ENCODE measurements around the gene C16orf78. TPM values are rescaled to one million over a fixed set of nuclear protein-coding genes. Genes with fewer than 3 reads are reported as not detected.

Gene C16orf78
- total RNA-seq, 1 experiment from 2014 or later, result not detected

DNA sequence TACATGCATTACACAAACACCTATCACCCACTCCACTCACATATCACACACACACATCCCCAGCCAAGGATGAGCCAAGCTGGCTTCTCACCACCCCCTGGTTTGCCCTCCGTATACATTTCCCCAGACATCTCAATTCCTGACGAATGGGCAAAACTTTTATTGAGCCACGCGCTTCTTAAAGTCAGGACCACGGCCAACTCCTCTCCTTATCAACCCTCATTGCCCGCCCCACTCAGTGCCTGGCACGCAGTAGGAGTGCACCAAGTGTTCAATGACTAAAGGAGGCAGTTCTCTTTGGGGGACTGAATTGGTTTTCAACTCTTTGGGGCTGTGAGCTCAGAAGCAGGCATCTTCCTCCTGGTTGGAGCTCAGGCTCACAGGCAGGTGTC is 22.5 kb upstream of the C16orf78 start:
- peaks cover 24% of the 10 kb centered on the region for H3K4me1 Mint-ChIP-seq
- peaks cover 2% of the 10 kb centered on the region; the same call in 1 of the 2 replicates for H3K27me3 Mint-ChIP-seq (ENCODE audit: low read depth)
- TF ChIP-seq NFYB (CRISPR knock-in tag; conservative IDR thresholded peaks at IDR 0.05; ENCODE audit: low read depth), result no peak
- TF ChIP-seq AFF4 (CRISPR knock-in tag; IDR thresholded peaks at IDR 0.05; ENCODE audit: borderline replicate concordance), result no peak
- CTCF ChIA-PET, result interaction anchor here (0.9 kb wide), 1 partner anchor 27 kb away, joined by 3 read pairs; no protein-coding TSS in a partner anchor
- POLR2A ChIA-PET, result no interaction called here
- no peak overlapping the region for H3K4me3 Mint-ChIP-seq
- ATAC-seq (no peak), DNase-seq (ENCODE audit: low spot score) (no peak)
- H3K9me3 Mint-ChIP-seq, result no peaks in the 10 kb centered on the region
- H3K27ac Mint-ChIP-seq, result no peak overlapping the region
- no peaks in the 10 kb centered on the region for H3K36me3 Mint-ChIP-seq

DNA sequence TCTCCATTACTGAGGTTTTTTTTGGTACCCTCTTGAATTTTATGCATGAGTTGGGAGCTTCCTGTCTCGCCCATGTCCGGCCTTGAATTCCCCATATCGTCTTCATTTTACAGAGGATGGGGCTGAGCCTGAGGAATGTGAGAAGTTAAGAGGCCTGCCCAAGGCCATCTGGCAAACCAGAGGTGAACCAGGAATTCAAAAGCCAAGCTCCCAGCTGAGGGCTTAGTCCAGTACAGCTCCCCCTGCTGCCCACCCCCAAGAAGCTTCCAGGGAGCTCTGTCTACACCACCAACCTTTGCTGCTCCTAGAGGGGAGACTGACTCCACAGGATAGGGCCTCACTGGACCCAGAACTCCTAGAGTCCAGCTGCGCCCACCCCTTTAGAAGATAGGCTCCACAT is 20.7 kb upstream of the C16orf78 start:
- peak; percentile 78 for ATAC-seq
- DNase-seq (ENCODE audit: low spot score), result peak; percentile 68
- POLR2A ChIA-PET, result no interaction called here
- Mint-ChIP-seq H3K4me3 (no peak overlapping the region), H3K36me3 (no peaks in the 10 kb centered on the region), H3K27me3 (ENCODE audit: low read depth) (peaks cover 2% of the 10 kb centered on the region; the same call in 1 of the 2 replicates), H3K4me1 (peaks cover 29% of the 10 kb centered on the region), H3K27ac (no peak overlapping the region), H3K9me3 (no peaks in the 10 kb centered on the region)
- CTCF ChIA-PET, result interaction anchor here (0.6 to 1.9 kb wide), 42 partner anchors 9 to 730 kb away, joined by 3 to 9 read pairs (median 4); no protein-coding TSS in a partner anchor
- TF ChIP-seq, protein P1, sequence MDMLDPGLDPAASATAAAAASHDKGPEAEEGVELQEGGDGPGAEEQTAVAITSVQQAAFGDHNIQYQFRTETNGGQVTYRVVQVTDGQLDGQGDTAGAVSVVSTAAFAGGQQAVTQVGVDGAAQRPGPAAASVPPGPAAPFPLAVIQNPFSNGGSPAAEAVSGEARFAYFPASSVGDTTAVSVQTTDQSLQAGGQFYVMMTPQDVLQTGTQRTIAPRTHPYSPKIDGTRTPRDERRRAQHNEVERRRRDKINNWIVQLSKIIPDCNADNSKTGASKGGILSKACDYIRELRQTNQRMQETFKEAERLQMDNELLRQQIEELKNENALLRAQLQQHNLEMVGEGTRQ (CRISPR knock-in tag; IDR thresholded peaks at IDR 0.05), result no peak
- peak; percentile 50; the same call in 1 of the 2 replicates for TF ChIP-seq CTCF (IDR thresholded peaks at IDR 0.05)

GRCh38 chr16:49353680-49354079 is 19.9 kb upstream of the C16orf78 start:
- DNase-seq (ENCODE audit: low spot score) (no peak), ATAC-seq (no peak)
- H3K9me3 Mint-ChIP-seq, result no peaks in the 10 kb centered on the region
- ChIA-PET CTCF (interaction anchor here (0.7 to 1.9 kb wide), 11 partner anchors 14 to 338 kb away, joined by 3 to 9 read pairs (median 8); no protein-coding TSS in a partner anchor), POLR2A (no interaction called here)
- no peak overlapping the region for H3K4me3 Mint-ChIP-seq
- no peaks in the 10 kb centered on the region for H3K36me3 Mint-ChIP-seq
- H3K4me1 Mint-ChIP-seq, result peaks cover 29% of the 10 kb centered on the region
- H3K27me3 Mint-ChIP-seq (ENCODE audit: low read depth), result peaks cover 2% of the 10 kb centered on the region; the same call in 1 of the 2 replicates
- H3K27ac Mint-ChIP-seq, result no peak overlapping the region
- no peak for TF ChIP-seq ZNF219 (CRISPR knock-in tag; IDR thresholded peaks at IDR 0.05; ENCODE audit: borderline replicate concordance)
- no peak for TF ChIP-seq ZNF425 (CRISPR knock-in tag; conservative IDR thresholded peaks at IDR 0.05)
- TF ChIP-seq ZNF396 (CRISPR knock-in tag; IDR thresholded peaks at IDR 0.05; ENCODE audit: borderline replicate concordance), result no peak
- TF ChIP-seq CTCF (IDR thresholded peaks at IDR 0.05), result no peak
- no peak for TF ChIP-seq CBFB (CRISPR knock-in tag; IDR thresholded peaks at IDR 0.05; ENCODE audit: low read depth)
- TF ChIP-seq ZNF423 (CRISPR knock-in tag; IDR thresholded peaks at IDR 0.05), result no peak
- no peak for TF ChIP-seq ZNF532 (CRISPR knock-in tag; IDR thresholded peaks at IDR 0.05; ENCODE audit: borderline replicate concordance)
- TF ChIP-seq TP53 (CRISPR knock-in tag; IDR thresholded peaks at IDR 0.05), result no peak
- TF ChIP-seq NFE2L1 (CRISPR knock-in tag; IDR thresholded peaks at IDR 0.05), result no peak
- TF ChIP-seq SMAD3 (CRISPR knock-in tag; IDR thresholded peaks at IDR 0.05; ENCODE audit: borderline replicate concordance), result no peak
- TF ChIP-seq ELF4 (CRISPR knock-in tag; IDR thresholded peaks at IDR 0.05; ENCODE audit: low read depth), result no peak
- TF ChIP-seq ESRRA (CRISPR knock-in tag; IDR thresholded peaks at IDR 0.05; ENCODE audit: borderline replicate concordance), result no peak

All from WTC11 (cell line).